HG02678 (cell line): ENCODE data around the gene RPA1.
"Not testable (repeated sequence)": the region's sequence is repeated elsewhere in the genome, so short reads cannot be mapped to it uniquely, and the experiment has no call there.

Experiments
- ATAC-seq: cut with Tn5 transposase; IDR thresholded peaks from one replicate; pipeline ENCODE4 v1.9.1; 2021; ENCODE audit warnings: mild to moderate bottlenecking, moderate library complexity; ENCODE audit not compliant: unreplicated experiment

RPA1 gene

DNA sequence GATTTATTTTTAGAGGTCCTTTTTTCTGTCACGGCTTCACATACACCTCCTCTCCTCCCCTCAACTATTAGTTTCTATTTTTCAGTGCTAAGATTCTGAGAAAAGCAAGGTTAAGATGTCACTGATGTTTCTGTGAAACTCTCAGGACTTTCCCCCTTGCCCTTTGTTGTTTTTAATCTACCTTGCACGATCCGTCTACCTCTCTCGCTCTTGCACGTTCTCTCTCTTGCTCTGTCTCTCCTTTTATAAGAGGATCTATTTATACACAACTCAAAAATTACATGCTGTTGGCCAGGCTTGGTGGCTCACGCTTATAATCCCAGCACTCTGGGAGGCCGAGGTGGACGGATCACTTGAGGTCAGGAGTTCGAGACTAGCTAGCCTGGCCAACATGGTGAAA is 43.6 kb downstream of the RPA1 start:
- no peak for ATAC-seq

DNA sequence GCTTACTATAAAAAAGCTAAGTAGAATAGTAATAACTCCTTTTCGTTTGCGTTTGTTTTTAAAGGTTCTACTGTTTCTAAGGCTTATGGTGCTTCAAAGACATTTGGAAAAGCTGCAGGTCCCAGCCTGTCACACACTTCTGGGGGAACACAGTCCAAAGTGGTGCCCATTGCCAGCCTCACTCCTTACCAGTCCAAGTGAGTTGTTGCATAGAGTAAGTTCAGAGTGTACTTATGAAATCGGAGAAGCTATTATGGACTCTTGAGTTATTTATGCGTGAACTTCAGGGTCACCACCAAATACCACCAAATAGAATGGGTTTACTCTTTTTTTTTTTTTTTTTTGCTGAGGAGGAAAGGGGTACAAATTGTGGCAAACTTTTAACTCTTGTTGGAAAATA is 45.8 kb downstream of the RPA1 start:
- ATAC-seq: no peak

- no peak for ATAC-seq
Measured at GRCh38 chr17:1878419-1879121, 48.8 kb downstream of the RPA1 start.

GRCh38 chr17:1880851-1881630 is 51.2 kb downstream of the RPA1 start:
- no peak for ATAC-seq

DNA sequence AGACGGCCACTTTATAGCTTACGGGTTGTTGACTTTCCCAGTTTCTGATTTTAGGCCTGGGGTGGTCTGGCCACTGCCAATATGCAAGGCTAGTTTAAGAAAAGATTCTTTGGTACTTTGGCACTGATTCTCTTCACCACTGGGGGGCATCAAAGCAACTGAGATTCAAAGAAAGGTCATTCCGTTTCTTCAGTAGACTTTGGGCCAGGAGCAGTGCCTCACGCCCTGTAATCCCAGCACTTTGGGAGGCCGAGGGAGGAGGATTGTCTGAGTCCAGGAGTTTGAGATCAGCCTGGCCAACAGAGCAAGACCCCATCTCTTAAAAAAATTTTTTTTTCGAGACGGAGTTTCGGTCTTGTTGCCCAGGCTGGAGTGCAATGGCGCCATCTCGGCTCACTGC is 53.0 kb downstream of the RPA1 start:
- ATAC-seq: no peak

DNA sequence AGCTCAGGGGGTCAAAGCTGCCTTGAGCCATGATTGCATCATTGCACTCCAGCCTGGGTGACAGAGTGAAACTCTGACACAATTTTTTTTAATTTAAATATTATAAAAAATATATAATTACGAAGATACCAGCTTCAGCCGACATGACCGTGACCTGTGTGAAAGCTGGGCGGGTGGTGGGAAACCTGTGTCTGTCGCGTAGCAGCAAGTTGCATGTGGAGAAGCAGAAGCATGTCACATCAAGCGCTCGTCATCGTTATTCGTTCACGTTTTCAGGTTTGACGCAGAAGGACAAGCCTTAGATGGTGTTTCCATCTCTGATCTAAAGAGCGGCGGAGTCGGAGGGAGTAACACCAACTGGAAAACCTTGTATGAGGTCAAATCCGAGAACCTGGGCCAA is 53.7 kb downstream of the RPA1 start:
- no peak for ATAC-seq

- ATAC-seq: no peak
Measured at GRCh38 chr17:1888741-1889140, 58.9 kb downstream of the RPA1 start.

DNA sequence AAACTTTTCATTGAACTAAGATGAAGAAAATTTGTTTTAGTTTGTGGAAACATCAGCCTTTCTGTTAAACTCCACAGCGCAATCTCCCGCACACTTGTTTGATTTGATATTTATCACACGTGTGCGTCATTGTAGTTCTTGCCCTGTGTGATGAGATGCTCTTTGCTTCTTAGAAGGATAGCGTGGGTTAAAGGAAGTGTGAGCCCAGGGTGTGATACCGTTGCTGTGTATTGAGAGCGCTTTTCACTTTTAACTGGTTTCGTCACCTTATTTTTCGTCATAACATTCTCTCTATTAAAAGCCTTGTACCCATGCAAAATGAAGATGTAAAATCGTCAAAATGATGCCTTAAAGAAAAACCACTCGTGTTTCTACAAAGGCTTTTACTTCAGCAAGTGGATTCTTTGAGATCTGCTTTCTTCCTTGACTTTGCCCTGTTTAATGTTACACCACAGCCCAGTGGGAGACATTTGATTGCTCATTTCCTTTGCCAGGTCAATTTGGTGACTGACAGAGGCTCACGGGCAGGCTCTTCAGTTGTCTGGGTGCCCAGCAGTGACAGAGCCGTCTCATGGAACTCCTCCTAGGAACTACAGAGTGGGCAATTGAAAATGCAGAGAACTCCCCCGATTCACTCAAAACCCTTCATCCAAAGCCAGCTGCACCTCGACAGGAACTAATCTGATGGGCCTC is 61.1 kb downstream of the RPA1 start:
- ATAC-seq: no peak

DNA sequence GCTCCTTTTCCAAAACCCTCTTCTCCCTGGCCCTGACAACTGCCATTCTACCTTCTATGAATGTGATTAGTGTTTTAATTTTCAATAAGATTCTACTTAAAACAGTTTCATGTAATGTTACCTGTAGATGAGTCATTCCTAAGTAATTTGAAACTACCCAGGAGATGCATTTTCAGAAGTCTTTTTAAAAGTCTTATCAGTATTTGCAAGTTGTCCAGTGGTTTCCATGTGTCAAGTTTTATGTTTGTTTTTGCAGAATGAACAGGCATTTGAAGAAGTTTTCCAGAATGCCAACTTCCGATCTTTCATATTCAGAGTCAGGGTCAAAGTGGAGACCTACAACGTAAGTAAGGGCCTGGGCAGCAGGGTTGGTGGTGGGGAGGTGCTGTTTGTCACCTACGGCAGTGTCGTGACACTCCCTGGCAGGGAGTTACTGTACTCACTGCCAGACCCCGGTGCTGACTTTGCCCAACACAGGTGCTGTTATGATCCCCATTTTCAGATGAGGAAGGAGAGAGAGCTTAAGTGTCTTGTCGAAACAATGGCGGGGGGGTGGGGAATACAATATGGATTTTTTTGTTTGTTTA is 65.0 kb downstream of the RPA1 start:
- no peak for ATAC-seq

- not testable (repeated sequence) for ATAC-seq
Measured at GRCh38 chr17:1895479-1895878, 65.7 kb downstream of the RPA1 start.

GRCh38 chr17:1896243-1897104 is 66.7 kb downstream of the RPA1 start:
- ATAC-seq: no peak

- no peak for ATAC-seq
Measured at GRCh38 chr17:1897105-1897656, 67.4 kb downstream of the RPA1 start.

DNA sequence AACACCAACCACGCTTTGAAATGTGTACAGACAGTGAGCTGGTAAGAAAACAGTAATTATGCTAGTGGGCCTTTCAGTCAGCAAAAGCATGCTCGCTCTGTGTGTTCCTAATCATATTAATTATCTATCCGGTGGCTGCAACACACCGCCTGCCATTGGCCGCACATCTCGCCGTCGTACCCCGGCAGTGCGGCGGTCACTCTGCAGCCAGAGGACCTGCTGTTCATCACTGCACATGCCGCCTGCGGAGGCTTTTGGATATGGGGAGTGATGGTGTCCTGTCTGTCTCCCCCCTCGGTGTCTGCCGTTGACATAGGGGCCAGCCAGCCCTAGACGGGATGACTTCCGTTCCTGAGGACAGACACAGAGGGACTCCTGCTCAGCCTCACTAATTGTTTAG is 68.5 kb downstream of the RPA1 start:
- ATAC-seq: no peak

DNA sequence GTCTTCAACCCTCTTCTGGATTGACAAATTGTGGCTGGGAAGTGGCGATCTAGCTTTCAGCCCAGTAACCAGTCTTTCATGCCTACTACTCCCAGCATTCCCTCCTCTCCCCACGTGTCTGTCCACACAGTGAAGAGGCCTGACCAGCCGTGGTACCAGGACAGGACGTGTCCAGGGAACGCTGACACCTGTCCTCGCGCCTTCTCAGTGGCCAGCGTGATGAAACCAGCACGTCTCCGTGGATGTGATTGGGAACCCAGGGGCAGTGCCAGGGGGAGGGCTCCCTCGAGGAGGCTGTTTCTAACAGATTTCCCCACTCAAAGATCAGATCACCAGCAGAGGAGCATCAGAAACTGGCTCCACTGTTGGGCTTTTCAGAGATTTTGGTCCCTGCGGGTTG is 69.1 kb downstream of the RPA1 start:
- no peak for ATAC-seq

- no peak for ATAC-seq
Measured at GRCh38 chr17:1899403-1900000, 69.7 kb downstream of the RPA1 start.

- no peak for ATAC-seq
Measured at GRCh38 chr17:1904273-1905182, 74.7 kb downstream of the RPA1 start.

- no peak for ATAC-seq
Measured at GRCh38 chr17:1905190-1905913, 75.5 kb downstream of the RPA1 start.

DNA sequence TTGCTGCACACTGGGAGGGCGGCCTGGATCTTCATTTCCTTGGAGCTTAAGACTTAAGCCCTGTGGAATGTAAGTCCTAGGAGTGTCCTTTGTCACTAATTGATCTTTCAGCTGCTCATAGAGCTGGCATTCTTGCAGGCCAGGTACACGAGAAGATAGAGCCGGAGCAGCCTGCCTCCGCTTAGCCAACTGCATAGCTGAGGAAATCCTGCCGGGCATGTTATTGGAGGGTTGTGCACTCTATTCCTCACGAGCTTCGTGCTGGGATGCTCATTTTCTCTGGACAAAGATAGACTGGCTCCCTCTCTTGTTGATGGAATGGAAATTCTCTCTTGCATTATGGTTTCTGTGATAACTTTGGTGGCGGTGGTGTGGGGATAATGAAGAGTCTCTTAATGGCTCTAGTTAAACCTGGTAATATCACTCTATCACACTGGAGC is 76.9 kb downstream of the RPA1 start:
- ATAC-seq: no peak
